Activated CD8-positive, alpha-beta memory T cell treated with anti-CD3 and anti-CD28 coated beads for 48 hours (primary cell): ENCODE measurements around the gene CALN1.
"Not testable (repeated sequence)": the region's sequence is repeated elsewhere in the genome, so short reads cannot be mapped to it uniquely, and the experiment has no call there.

Source experiments
- DNase-seq, 3 experiments: peaks; one replicate each; pipeline ENCODE4 v3.0.0-alpha.2; 2020; ENCODE audit warnings: low read depth in 2 of 3, low spot score in 2 of 3

CALN1 gene

GRCh38 chr7:71753956-71754664 is 658.0 kb downstream of the CALN1 start:
- no peak for DNase-seq

- DNase-seq: no peak
These were observed 658.9 kb downstream of the CALN1 start for GRCh38 chr7:71753236-71753635.

GRCh38 chr7:71752171-71752935 is 659.8 kb downstream of the CALN1 start:
- peak in 2 of 3 experiments; percentile 9 to 23 for DNase-seq

- DNase-seq: no peak
These were observed 661.8 kb downstream of the CALN1 start for GRCh38 chr7:71750290-71750689.

- no peak for DNase-seq
These were observed 666.1 kb downstream of the CALN1 start for GRCh38 chr7:71746006-71746405.

- DNase-seq: no peak
These were observed 672.0 kb downstream of the CALN1 start for GRCh38 chr7:71740174-71740560.

GRCh38 chr7:71739520-71740173 is 672.5 kb downstream of the CALN1 start:
- no peak for DNase-seq

- not testable (repeated sequence) for DNase-seq
These were observed 674.1 kb downstream of the CALN1 start for GRCh38 chr7:71737931-71738540.

GRCh38 chr7:71735961-71736556 is 676.1 kb downstream of the CALN1 start:
- peak in 2 of 3 experiments; percentile 7 to 29 for DNase-seq

- DNase-seq: peak in 2 of 3 experiments; percentile 35 to 69
These were observed 678.8 kb downstream of the CALN1 start for GRCh38 chr7:71733107-71733870.

GRCh38 chr7:71731740-71732139 is 680.4 kb downstream of the CALN1 start:
- DNase-seq: no peak
